Prostate gland (tissue), 2 donors: ENCODE measurements around the gene MEF2A. TPM values are rescaled to one million over a fixed set of nuclear protein-coding genes. Genes with fewer than 3 reads are reported as not detected.
A peak's percentile ranks its signal among the peaks of the same experiment; 100 is the strongest.

Experiments used
- DNase-seq: peaks from one replicate; pipeline ENCODE4 v3.0.0-alpha.2; 2019; ENCODE audit warnings: low spot score
- H3K27ac ChIP-seq, 2 donors: fragments of 200-600 bp; sonication (generic); 2 replicates each; pipeline ENCODE4 v1.5.1; 2017 to 2019
- H3K27me3 ChIP-seq: fragments of 200-600 bp; sonication (generic); replicated peaks from 2 replicates; pipeline ENCODE4 v1.5.1; 2019; ENCODE audit not compliant: insufficient read depth
- H3K36me3 ChIP-seq, 2 donors: fragments of 200-600 bp; sonication (generic); 1 replicate in 1 of 2; 2 replicates in 1 of 2; pipeline versions ENCODE4 v1.5.1 to v1.8.1; 2017 to 2019
- H3K4me1 ChIP-seq: fragments of 200-600 bp; sonication (generic); replicated peaks from 2 replicates; pipeline ENCODE4 v1.5.1; 2019
- H3K4me3 ChIP-seq, 2 donors: fragments of 200-600 bp; sonication (generic); 2 replicates each; pipeline ENCODE4 v1.5.1; 2017 to 2019
- H3K9me3 ChIP-seq: fragments of 200-600 bp; sonication (generic); 2 replicates; pipeline ENCODE4 v1.5.1; 2017
- CTCF ChIP-seq, 4 experiments: fragments of 200-600 bp in 2 of 4; fragments of 450-650 bp in 2 of 4; sonication (generic) in 2 of 4; IDR thresholded peaks; 1 replicate in 3 of 4; 2 replicates in 1 of 4; pipeline ENCODE4 v1.5.1; 2016 to 2019; ENCODE audit warnings: antibody characterized with exemption in 4 of 4, mild to moderate bottlenecking in 2 of 4, moderate library complexity in 2 of 4
- POLR2A ChIP-seq: fragments of 450-650 bp; IDR thresholded peaks from one replicate; pipeline ENCODE4 v1.6.1; 2016; ENCODE audit warnings: antibody characterized with exemption, mild to moderate bottlenecking
- POLR2AphosphoS5 ChIP-seq: sonication (generic); formaldehyde crosslinking; IDR thresholded peaks from one replicate; pipeline ENCODE4 v1.6.1; 2017; ENCODE audit warnings: antibody characterized with exemption
- WGBS: methylation state at CpG from one replicate; pipeline ENCODE4 v1.1.5; 2018; 5-methylcytosine and 5-hydroxymethylcytosine counted together
- intact Hi-C: fragments of 100-400 bp; cut with DNase I; formaldehyde crosslinking; loops from one replicate; pipeline ENCODE4 v1.14.2; 2022
- total RNA-seq, 2 donors: library from RNA; depleted of rRNA; stranded (reverse); fragments of >200 nt; gene quantifications; one replicate each; pipeline ENCODE4 v1.1.0, GENCODE V29; 2016

The MEF2A gene
- total RNA-seq, 2 donors from 2014 or later, result 40.1 to 68.0 TPM

DNA sequence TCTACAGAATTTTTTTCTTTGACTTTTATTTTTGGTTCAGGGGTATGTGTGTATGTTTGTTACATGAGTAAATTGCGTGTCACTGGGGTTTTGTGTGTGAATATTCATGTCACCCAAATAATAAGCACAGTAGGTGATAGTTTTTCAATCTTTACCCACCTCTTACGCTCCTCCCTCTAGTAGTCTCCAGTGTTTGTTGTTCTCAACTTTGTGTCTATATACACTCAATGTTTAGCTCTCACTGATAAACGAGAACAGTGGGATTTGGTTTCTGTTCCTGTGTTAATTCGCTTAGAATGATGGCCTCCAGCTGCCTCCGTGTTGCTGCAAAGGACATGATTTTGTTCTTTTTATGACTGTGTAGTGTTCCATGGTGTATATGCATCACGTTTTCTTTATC, 54.4 kb downstream of the MEF2A start:
- DNase-seq, result no peak
- no peak overlapping the region for H3K4me3 ChIP-seq
- 81% methylated on average over 6 of the region's 6 CpGs for WGBS
- no peaks in the 10 kb centered on the region for H3K36me3 ChIP-seq
- H3K4me1 ChIP-seq, result peaks cover 2% of the 10 kb centered on the region
- no peaks in the 10 kb centered on the region for H3K9me3 ChIP-seq
- intact Hi-C loops, result no loop called here
- H3K27ac ChIP-seq, result no peak overlapping the region
- TF ChIP-seq POLR2AphosphoS5 (peak; percentile 65), CTCF (IDR thresholded peaks at IDR 0.05) (no peak), POLR2A (no peak)
- H3K27me3 ChIP-seq, result no peaks in the 10 kb centered on the region

DNA sequence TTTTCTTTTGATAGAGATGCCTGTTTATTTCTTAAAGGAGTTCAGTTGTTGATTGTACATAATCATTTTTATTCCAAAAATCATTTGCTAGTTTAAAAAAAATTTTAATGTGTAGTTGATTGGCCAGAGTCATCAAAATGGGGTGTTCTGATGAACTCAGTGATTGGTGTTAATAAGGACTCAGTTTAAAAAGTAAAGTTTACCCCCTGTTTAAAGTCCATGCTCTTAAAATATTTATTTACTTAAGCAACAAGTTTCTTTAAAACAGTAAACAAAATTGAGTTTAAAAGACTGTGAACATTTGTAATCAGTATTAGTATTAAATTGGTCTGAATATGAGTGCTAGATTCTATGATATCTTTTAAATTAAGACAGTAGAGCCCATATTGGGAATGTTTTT, 56.0 kb downstream of the MEF2A start:
- no peak for DNase-seq
- no peaks in the 10 kb centered on the region for H3K9me3 ChIP-seq
- no peaks in the 10 kb centered on the region for H3K27me3 ChIP-seq
- TF ChIP-seq POLR2AphosphoS5 (no peak), CTCF (IDR thresholded peaks at IDR 0.05) (no peak), POLR2A (no peak)
- peaks cover 2% of the 10 kb centered on the region for H3K4me1 ChIP-seq
- intact Hi-C loops, result no loop called here
- H3K27ac ChIP-seq, result no peak overlapping the region
- H3K36me3 ChIP-seq, result no peaks in the 10 kb centered on the region
- H3K4me3 ChIP-seq, result no peak overlapping the region

DNA sequence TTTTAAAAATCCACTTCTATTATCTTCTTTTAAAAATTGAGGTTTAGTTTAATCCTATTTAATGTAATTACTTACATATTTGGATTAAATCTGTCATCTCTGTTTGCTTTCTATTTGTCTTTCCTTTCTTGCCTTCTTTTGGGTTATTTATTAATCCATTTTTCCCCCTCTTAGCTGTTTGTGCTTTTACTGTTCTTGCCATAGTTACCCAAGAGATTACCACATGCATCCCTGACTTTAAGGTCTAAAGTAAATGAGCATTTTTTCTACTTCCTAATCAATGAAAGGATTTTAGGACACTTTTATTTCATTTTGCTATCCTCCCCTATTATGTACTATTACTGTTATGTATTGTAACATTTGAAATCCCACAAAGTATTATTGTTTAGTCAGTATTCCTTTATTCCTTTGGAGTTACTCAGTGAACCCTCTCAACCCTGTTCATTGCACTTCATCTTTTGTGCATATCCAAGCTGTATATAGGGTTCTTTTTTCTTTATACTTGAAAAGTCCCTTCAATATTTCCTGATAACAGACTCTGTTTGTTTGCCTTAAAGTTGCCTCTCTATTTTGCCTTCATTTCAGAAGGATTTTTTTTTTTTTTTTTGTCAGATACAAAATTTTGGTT, 62.7 kb downstream of the MEF2A start:
- no peak for DNase-seq
- H3K4me3 ChIP-seq, result no peak overlapping the region
- intact Hi-C loops, result no loop called here
- H3K36me3 ChIP-seq, result no peaks in the 10 kb centered on the region
- no peak for TF ChIP-seq CTCF (IDR thresholded peaks at IDR 0.05)
- no peak for TF ChIP-seq POLR2A
- TF ChIP-seq POLR2AphosphoS5, result no peak
- H3K9me3 ChIP-seq, result no peaks in the 10 kb centered on the region
- H3K27ac ChIP-seq, result no peak overlapping the region
- H3K27me3 ChIP-seq, result no peaks in the 10 kb centered on the region
- no peaks in the 10 kb centered on the region for H3K4me1 ChIP-seq

DNA sequence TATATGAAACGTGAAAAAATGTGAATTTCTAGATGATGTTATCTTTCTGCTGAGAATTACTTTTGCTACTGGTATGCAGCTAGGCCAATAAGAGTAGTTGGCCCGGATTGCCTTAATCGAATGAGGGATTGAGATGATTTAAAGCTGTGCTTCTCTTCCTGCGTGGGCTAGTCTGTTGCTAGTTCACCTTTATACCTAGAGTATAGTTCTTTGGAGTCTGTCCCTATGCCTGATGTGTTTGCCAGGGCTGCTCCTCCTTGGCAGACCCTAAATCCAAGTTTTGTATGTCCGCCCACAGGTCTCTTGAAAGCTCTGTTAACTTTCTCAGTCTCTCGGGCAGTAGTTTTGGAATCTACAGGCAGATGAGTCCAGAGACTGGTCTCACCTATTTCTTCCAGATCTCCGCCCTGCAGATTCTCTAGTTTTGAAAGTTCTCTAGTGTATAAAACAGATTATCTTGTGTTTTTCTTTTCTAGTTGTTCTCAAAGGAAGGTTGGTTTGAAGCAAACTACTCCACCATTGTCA, 64.9 kb downstream of the MEF2A start:
- no peak for DNase-seq
- no peaks in the 10 kb centered on the region for H3K36me3 ChIP-seq
- WGBS, result 85% methylated on average over 7 of the region's 7 CpGs
- H3K4me3 ChIP-seq, result no peak overlapping the region
- no peak overlapping the region for H3K27ac ChIP-seq
- TF ChIP-seq POLR2AphosphoS5, result no peak
- TF ChIP-seq POLR2A, result no peak
- TF ChIP-seq CTCF (IDR thresholded peaks at IDR 0.05), result no peak
- intact Hi-C loops, result no loop called here
- no peaks in the 10 kb centered on the region for H3K9me3 ChIP-seq
- H3K4me1 ChIP-seq, result no peaks in the 10 kb centered on the region
- no peaks in the 10 kb centered on the region for H3K27me3 ChIP-seq

DNA sequence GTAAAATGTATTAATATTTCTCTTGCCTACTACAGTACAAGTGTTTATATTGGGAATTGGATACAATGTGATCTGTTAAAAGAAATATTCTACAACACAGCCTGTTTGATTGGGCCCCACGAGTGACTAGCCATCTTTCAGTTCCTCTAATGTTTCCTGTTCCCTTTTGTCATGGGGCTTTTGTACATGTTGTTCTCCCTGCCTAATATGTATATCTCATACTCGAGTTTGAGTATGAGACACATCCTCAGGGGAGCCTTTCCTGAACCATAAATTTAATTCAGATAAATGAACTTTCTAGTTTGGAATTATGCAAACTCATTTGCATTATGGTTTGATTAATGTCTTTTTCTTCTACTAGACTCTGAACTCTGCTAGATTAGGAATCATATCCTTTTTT, 65.5 kb downstream of the MEF2A start:
- DNase-seq, result no peak

More for the DNA sequence above, 65.5 kb downstream of the MEF2A start:
- 13% methylated on average over 2 of the region's 2 CpGs for WGBS
- no peaks in the 10 kb centered on the region for H3K36me3 ChIP-seq
- intact Hi-C loops, result no loop called here
- H3K9me3 ChIP-seq, result no peaks in the 10 kb centered on the region
- no peaks in the 10 kb centered on the region for H3K4me1 ChIP-seq
- no peak overlapping the region for H3K27ac ChIP-seq
- TF ChIP-seq CTCF (IDR thresholded peaks at IDR 0.05), result no peak
- TF ChIP-seq POLR2AphosphoS5, result no peak
- no peaks in the 10 kb centered on the region for H3K27me3 ChIP-seq
- H3K4me3 ChIP-seq, result no peak overlapping the region
